B cell (primary cell): ENCODE data around the gene EYA3. TPM values are rescaled to one million over a fixed set of nuclear protein-coding genes. Genes with fewer than 3 reads are reported as not detected.

Experiments
- ATAC-seq: fragments of 200-7000 bp; cut with Tn5 transposase; one replicate; pipeline ENCODE4 v1.10.0; 2021; ENCODE audit warnings: low read depth, mild to moderate bottlenecking, moderate number of reproducible peaks, moderate library complexity
- CTCF ChIA-PET: fragments of 350-600 bp; sonication (Branson Sonifier 250); formaldehyde crosslinking; loops from one replicate; lab custom pipeline; 2021; ENCODE audit warnings: antibody characterized with exemption, inconsistent platforms; lab: Charles Lee
- POLR2A ChIA-PET: fragments of 350-600 bp; sonication (Branson Sonifier 250); formaldehyde crosslinking; loops from one replicate; lab custom pipeline; 2021; ENCODE audit warnings: antibody characterized with exemption; lab: Charles Lee
- DNase-seq: peaks from one replicate; pipeline ENCODE4 v3.0.0; 2013
- H2AFZ ChIP-seq: 2 replicates; pipeline ENCODE4 v1.6.1; 2012; ENCODE audit warnings: mild to moderate bottlenecking, low read depth, low read length; ENCODE audit not compliant: insufficient read depth, poor library complexity, severe bottlenecking
- H3K27ac ChIP-seq, 2 donors: 1 replicate in 1 of 2; 2 replicates in 1 of 2; pipeline ENCODE4 v1.5.1; 2012 to 2013; ENCODE audit warnings: low read length in 2 of 2, mild to moderate bottlenecking in 2 of 2, moderate library complexity in 1 of 2
- H3K27me3 ChIP-seq, 4 experiments: fragments of 200-600 bp in 1 of 4; sonication (generic) in 1 of 4; replicated peaks in 1 of 4; 1 replicate in 2 of 4; 2 replicates in 2 of 4; pipeline versions ENCODE4 v1.6.1 to v1.7.0; 2013 to 2016; ENCODE audit warnings: low read length in 3 of 4, mild to moderate bottlenecking in 2 of 4, mixed read lengths in 1 of 4, moderate library complexity in 1 of 4; ENCODE audit not compliant: insufficient read depth in 4 of 4, control insufficient read depth in 3 of 4; ENCODE audit errors: control extremely low read depth in 1 of 4
- H3K36me3 ChIP-seq, 2 experiments: replicated peaks in 1 of 2; 1 replicate in 1 of 2; 2 replicates in 1 of 2; pipeline versions ENCODE4 v1.6.1 to v1.7.1; 2013; ENCODE audit warnings: low read length in 1 of 2; ENCODE audit not compliant: insufficient read depth in 2 of 2, control insufficient read depth in 1 of 2; ENCODE audit errors: control extremely low read depth in 1 of 2, extremely low read depth in 1 of 2
- H3K4me1 ChIP-seq, 2 donors: fragments of 200-600 bp in 1 of 2; sonication (generic) in 1 of 2; 1 replicate in 1 of 2; 2 replicates in 1 of 2; pipeline versions ENCODE4 v1.5.1 to v1.6.1; 2013 to 2017; ENCODE audit warnings: low read length in 2 of 2; ENCODE audit not compliant: control insufficient read depth in 2 of 2, insufficient read depth in 2 of 2
- H3K4me2 ChIP-seq: replicated peaks from 2 replicates; pipeline ENCODE3; 2012; ENCODE audit warnings: mild to moderate bottlenecking, low read depth, low read length; ENCODE audit not compliant: poor library complexity, severe bottlenecking
- H3K4me3 ChIP-seq, 5 experiments: fragments of 200-600 bp in 1 of 5; sonication (generic) in 1 of 5; 1 replicate in 3 of 5; 2 replicates in 2 of 5; pipeline versions ENCODE4 v1.5.1 to v1.7.0; 2011 to 2016; ENCODE audit warnings: low read length in 4 of 5, mild to moderate bottlenecking in 4 of 5, low read depth in 2 of 5, control low read depth in 1 of 5, moderate library complexity in 1 of 5; ENCODE audit not compliant: insufficient read depth in 1 of 5; ENCODE audit errors: control extremely low read depth in 1 of 5, extremely low read depth in 1 of 5
- H3K79me2 ChIP-seq: fragments of 200-600 bp; sonication (generic); one replicate; pipeline ENCODE4 v1.6.0; 2016; ENCODE audit warnings: low read length; ENCODE audit not compliant: control insufficient read depth, insufficient read depth
- H3K9ac ChIP-seq: fragments of 200-600 bp; sonication (generic); 2 replicates; pipeline ENCODE4 v1.6.1; 2017; ENCODE audit warnings: mild to moderate bottlenecking, low read length, moderate library complexity
- H3K9me3 ChIP-seq, 3 donors: one replicate each; pipeline versions ENCODE4 v1.6.1 to v1.7.1; 2013; ENCODE audit warnings: low read length in 2 of 3; ENCODE audit not compliant: control insufficient read depth in 2 of 3, insufficient read depth in 1 of 3; ENCODE audit errors: control extremely low read depth in 1 of 3
- H4K20me1 ChIP-seq: 2 replicates; pipeline ENCODE4 v1.6.0; 2012; ENCODE audit warnings: mild to moderate bottlenecking, low read length; ENCODE audit not compliant: insufficient read depth, control insufficient read depth, poor library complexity, severe bottlenecking
- H3K27ac Mint-ChIP-seq: one replicate; pipeline ENCODE4 v1.8.0; 2021; ENCODE audit warnings: mixed read lengths
- H3K27me3 Mint-ChIP-seq: one replicate; pipeline ENCODE4 v1.8.0; 2021; ENCODE audit warnings: mixed read lengths
- H3K4me1 Mint-ChIP-seq: one replicate; pipeline ENCODE4 v1.8.0; 2021; ENCODE audit warnings: mixed read lengths
- H3K4me3 Mint-ChIP-seq: one replicate; pipeline ENCODE4 v1.8.0; 2021; ENCODE audit warnings: mixed read lengths
- H3K9me3 Mint-ChIP-seq: one replicate; pipeline ENCODE4 v1.8.0; 2022; ENCODE audit warnings: mixed read lengths; ENCODE audit not compliant: insufficient read depth
- CTCF ChIP-seq: fragments of 200-600 bp; IDR thresholded peaks from one replicate; pipeline ENCODE4 v1.8.0; 2022; ENCODE audit warnings: antibody characterized with exemption, mild to moderate bottlenecking
- EZH2 ChIP-seq: IDR thresholded peaks from 2 replicates; pipeline ENCODE4 v1.6.1; 2012; ENCODE audit warnings: borderline replicate concordance, low read depth, mild to moderate bottlenecking, moderate library complexity, low read length; ENCODE audit not compliant: insufficient read depth, poor library complexity, severe bottlenecking
- WGBS: methylation state at CpG from one replicate; pipeline ENCODE4 v1.1.5; 2013; ENCODE audit warnings: missing lambda C conversion rate; ENCODE audit not compliant: insufficient coverage; 5-methylcytosine and 5-hydroxymethylcytosine counted together
- intact Hi-C: fragments of 100-400 bp; cut with micrococcal nuclease; formaldehyde crosslinking; loops from one replicate; pipeline ENCODE4 v1.10.0; 2022
- polyA plus RNA-seq: library from polyadenylated mRNA; depleted of rRNA; stranded (reverse); fragments of >200 nt; gene quantifications from 2 replicates; pipeline ENCODE4 v1.2.3, GENCODE V29; 2012
- total RNA-seq, 2 donors: library from RNA; stranded (reverse); fragments of 120-200 nt in 1 of 2; gene quantifications; 1 replicate in 1 of 2; 2 replicates in 1 of 2; pipeline versions ENCODE4 v1.2.3 to v1.2.4, GENCODE V29; 2013 to 2022

The EYA3 gene
- total and polyA plus RNA-seq, 2 donors (not counting 1 experiment from before 2014, with no cell fraction given), result 14.1 to 31.3 TPM

DNA sequence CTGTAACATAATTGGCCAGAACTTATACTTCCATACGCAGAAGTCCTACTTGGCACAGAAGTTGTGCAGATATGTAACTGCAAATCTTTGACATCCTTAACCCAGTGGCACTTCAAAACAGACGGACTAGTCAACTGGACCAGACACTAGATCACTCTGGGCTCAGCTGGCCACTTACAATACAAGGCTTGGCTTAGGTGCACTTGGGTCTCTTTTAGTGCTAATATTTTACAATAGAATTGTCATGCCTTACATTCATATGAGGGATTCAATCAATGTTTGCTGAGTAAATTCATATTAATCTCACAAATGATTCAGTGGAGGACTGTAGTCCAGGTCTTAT lies 108.6 kb downstream of the EYA3 start:
- H3K36me3 ChIP-seq, result peaks cover 0 to 11% of the 10 kb centered on the region in 2 experiments
- Mint-ChIP-seq H3K4me1 (peaks cover 4% of the 10 kb centered on the region), H3K27ac (no peak overlapping the region), H3K9me3 (no peaks in the 10 kb centered on the region), H3K27me3 (no peaks in the 10 kb centered on the region), H3K4me3 (no peak overlapping the region)
- no peak overlapping the region for H2AFZ ChIP-seq
- H3K4me2 ChIP-seq, result no peak overlapping the region
- no peaks in the 10 kb centered on the region for H3K9me3 ChIP-seq
- no peaks in the 10 kb centered on the region for H3K79me2 ChIP-seq
- no peak overlapping the region for H3K4me3 ChIP-seq
- peaks cover 0 to 7% of the 10 kb centered on the region in 2 donors for H3K4me1 ChIP-seq
- H4K20me1 ChIP-seq, result no peaks in the 10 kb centered on the region
- no peaks in the 10 kb centered on the region for H3K27me3 ChIP-seq
- no peak for DNase-seq
- peak; percentile 39 for TF ChIP-seq CTCF
- TF ChIP-seq EZH2, result no peak
- ChIA-PET POLR2A (interaction anchor here (1.0 kb wide), 1 partner anchor 122 kb away, joined by 3 read pairs; no protein-coding TSS in a partner anchor), CTCF (interaction anchor here (0.8 to 6.7 kb wide), 20 partner anchors 8 to 897 kb away, joined by 3 to 147 read pairs (median 5); partner anchors contain the start of gene IFI6)
- no peak overlapping the region for H3K9ac ChIP-seq
- H3K27ac ChIP-seq, result no peak overlapping the region
- ATAC-seq, result no peak
- intact Hi-C loops, result loop anchor here (1.0 kb wide), 2 partner anchors 40 to 122 kb away; no protein-coding TSS in a partner anchor
- 18% methylated on average over 2 of the region's 2 CpGs for WGBS

DNA sequence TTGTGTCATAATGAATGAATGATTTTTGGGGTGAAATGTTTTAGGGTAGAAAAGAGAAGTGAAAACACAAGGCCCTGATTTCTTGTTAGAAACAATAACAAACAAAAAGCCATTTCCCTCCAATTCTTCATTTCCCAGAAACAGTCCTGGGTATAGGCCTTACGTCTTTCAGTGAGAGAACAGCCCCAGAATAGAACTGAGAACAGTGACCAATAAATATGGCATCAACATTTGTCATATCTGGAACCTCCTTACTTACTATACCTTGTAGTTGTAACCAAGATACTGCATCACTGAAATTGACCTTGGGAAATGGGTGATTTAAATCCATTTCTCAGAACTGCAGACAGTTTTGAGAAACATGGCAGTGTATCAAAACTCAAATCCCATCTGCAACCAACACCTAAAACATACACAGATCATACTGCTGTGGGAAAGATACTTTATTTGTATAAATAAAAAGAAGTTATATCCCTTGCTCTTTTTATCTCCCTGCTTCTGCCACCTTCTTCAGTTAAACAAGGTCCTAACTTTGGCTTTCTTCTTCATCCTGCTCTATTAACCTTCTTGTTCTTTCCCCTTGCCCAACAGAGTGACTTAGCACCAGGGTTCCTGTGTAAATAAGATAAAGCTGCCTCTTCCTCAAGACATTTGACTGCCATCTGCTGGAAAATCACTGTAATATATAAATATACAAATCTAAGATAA lies 109.1 kb downstream of the EYA3 start:
- no peak overlapping the region for H3K27ac ChIP-seq
- H3K9ac ChIP-seq, result no peak overlapping the region
- H3K79me2 ChIP-seq, result no peaks in the 10 kb centered on the region
- H3K36me3 ChIP-seq, result peaks cover 0 to 16% of the 10 kb centered on the region in 2 experiments
- no peaks in the 10 kb centered on the region for H3K9me3 ChIP-seq
- Mint-ChIP-seq H3K27me3 (no peaks in the 10 kb centered on the region), H3K4me1 (peaks cover 4% of the 10 kb centered on the region), H3K9me3 (no peaks in the 10 kb centered on the region), H3K27ac (peak overlapping the region; percentile 2), H3K4me3 (no peak overlapping the region)
- ChIA-PET CTCF (interaction anchor here (0.9 to 6.7 kb wide), 19 partner anchors 8 to 898 kb away, joined by 3 to 147 read pairs (median 5); partner anchors contain the start of gene IFI6), POLR2A (interaction anchor here (1.0 kb wide), 1 partner anchor 121 kb away, joined by 3 read pairs; no protein-coding TSS in a partner anchor)
- ATAC-seq, result peak; percentile 51
- intact Hi-C loops, result loop anchor here (1.0 kb wide), 2 partner anchors 39 to 121 kb away; no protein-coding TSS in a partner anchor
- H3K4me3 ChIP-seq, result no peak overlapping the region
- no peak overlapping the region for H3K4me2 ChIP-seq
- H3K4me1 ChIP-seq, result peaks cover 0 to 7% of the 10 kb centered on the region in 2 donors
- TF ChIP-seq CTCF (peak; percentile 81), EZH2 (no peak)
- no peaks in the 10 kb centered on the region for H3K27me3 ChIP-seq
- DNase-seq, result peak; percentile 72
- no peaks in the 10 kb centered on the region for H4K20me1 ChIP-seq
- 60% methylated on average over 1 of the region's 1 CpG for WGBS
- H2AFZ ChIP-seq, result no peak overlapping the region
